Astrocyte of the hippocampus (primary cell): Measurements from ENCODE around the gene LRBA.
"Not testable (repeated sequence)": the region's sequence is repeated elsewhere in the genome, so short reads cannot be mapped to it uniquely, and the experiment has no call there.

Experiments
- DNase-seq: peaks from one replicate; pipeline ENCODE4 v3.0.0; 2011; ENCODE audit warnings: low read depth, low spot score

LRBA gene

DNA sequence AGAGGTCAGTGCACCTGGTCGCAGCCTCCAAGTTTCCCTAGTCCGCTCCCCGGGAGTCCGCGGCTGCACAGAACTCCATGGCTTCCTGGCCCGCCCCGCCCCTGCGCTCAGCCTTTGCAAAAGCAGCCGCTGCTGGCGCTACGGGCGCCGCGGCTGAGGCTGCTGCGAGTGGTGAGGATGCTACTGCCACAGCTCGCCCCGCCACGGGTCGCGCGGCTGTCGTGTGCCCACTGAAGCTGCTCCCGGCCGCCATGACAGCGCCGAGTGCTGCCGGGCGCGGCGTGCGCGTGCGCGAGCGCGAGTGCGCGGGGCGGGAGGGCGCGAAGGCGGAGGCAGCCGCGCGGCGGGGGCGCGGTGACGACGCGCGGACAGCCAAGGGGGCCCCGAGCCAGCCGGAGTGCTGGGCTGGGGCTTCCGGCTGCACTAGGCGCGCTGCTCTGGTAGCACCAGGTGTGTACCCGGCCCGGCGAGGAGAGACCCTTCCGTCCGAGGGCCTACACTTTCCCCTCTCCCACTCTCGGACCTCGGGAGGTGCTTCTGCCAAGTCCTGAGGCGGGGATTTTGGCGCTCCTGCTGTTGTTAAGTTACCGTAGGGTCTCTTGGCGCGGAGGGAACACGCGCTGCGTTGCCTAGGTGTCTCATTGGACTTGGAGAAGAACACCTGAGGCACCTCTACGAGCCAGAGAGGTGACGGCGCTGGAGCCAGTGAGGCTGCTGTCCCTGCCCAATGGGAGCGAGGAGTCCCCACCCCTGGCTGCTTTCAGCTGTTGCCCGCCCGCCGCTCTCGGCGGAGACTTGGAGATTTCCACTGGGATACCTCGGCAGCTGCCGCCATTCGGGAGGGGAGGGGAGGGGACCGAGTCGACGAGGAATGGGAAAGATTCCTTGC is 619 bp upstream of the LRBA start:
- peak; percentile 92 for DNase-seq

- no peak for DNase-seq
Measured at GRCh38 chr4:151013944-151014343, 1.1 kb downstream of the LRBA start.

- DNase-seq = no peak
Measured at GRCh38 chr4:151013491-151013890, 1.6 kb downstream of the LRBA start.

- peak; percentile 14 for DNase-seq
Measured at GRCh38 chr4:151012820-151013219, 2.3 kb downstream of the LRBA start.

GRCh38 chr4:151012376-151012775 is 2.7 kb downstream of the LRBA start:
- DNase-seq = no peak

GRCh38 chr4:151004222-151004621 is 10.9 kb downstream of the LRBA start:
- DNase-seq = peak; percentile 15

GRCh38 chr4:151000747-151001429 is 14.2 kb downstream of the LRBA start:
- no peak for DNase-seq

DNA sequence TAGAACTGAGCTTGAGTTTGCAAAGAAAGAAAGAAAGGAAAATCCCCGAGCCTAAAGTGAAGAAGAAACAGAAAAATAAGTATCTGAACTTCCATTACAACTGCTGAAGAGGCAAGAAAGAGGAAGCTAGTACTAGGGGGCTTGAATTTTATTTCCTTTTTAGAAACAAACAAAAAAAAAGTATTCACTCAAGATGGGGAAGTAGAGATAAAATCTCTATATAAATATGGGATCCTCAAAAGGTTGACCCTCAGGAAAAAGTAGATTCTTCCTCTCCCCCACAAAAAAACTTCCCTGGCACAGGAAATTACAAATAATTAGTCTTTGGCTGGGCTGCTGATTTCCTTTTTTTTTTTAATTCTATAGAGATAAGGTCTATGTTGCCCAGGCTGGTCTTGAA is 16.0 kb downstream of the LRBA start:
- DNase-seq = no peak

- DNase-seq = no peak
Measured at GRCh38 chr4:150997141-150997540, 17.9 kb downstream of the LRBA start.

DNA sequence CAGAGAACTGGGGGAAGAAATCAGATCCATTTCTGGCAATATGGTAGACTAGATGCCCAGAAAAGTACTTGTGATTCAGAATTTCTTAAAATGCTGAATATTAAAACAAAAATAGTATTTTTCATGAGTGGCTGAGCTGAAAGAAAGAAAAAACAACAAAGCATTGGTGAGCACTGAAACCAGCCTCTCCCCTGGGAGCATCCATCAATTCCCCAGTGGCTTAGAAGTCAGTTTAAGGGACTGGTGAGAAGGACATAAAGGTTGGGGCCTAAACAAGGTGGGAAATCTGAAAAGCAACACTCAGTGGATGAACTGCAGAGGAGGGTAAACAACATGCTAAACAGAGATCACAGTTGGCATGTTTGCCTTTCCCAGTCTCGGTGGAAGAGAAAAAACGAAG is 20.4 kb downstream of the LRBA start:
- no peak for DNase-seq

DNA sequence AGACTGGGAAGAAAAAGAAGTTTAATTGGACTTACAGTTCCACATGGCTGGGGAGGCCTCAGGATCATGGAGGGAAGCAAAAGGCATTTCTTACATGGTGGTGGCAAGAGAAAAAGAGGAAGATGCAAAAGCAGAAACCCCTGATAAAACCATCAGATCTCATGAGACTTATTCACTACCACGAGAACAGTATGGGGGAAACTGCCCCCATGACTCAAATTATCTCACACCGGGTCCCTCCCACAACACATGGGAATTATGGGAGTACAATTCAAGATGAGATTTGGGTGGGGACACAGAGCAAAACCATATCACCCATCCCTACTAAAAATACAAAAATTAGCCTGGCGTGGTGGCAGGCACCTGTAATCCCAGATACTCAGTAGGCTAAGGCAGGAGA is 21.5 kb downstream of the LRBA start:
- not testable (repeated sequence) for DNase-seq

- DNase-seq = no peak
Measured at GRCh38 chr4:150990993-150991392, 24.1 kb downstream of the LRBA start.

- DNase-seq = no peak
Measured at GRCh38 chr4:150990250-150990649, 24.8 kb downstream of the LRBA start.

DNA sequence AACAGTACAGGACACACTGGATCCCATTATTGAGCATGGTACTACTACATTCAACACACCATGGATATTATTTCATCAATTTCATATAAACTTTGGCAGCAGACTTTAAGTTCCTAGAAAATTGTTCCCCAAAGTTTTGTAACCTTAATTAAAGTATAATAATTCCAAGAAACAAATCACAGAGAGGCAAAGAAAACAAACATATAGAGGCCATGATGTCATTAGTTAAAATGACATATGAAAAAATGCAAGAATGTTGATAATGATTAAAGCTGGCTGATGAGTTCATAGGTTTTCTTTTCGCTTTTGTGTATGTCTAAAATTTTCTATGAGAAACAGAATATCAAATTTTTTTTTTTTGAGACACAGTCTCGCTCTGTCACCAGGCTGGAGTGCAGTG is 26.8 kb downstream of the LRBA start:
- DNase-seq = no peak

GRCh38 chr4:150987204-150987603 is 27.9 kb downstream of the LRBA start:
- DNase-seq = no peak

DNA sequence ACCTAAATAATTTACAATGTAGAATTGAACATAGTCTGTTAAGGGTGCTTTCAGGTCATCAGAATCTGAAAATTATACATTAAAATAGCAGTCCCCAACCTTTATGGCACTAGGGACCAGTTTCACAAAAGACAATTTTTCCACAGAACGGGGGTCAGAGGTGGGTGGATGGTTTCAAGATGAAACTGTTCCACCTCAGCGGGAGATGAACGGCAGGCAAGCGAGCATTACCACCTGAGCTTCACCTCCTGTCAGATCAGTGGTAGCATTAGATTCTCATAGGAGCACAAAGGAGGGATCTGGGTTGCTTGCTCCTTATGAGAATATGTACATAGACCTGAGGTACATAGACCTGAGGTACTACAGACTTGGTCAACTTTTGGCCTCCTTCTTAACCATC is 29.0 kb downstream of the LRBA start:
- DNase-seq = no peak

DNA sequence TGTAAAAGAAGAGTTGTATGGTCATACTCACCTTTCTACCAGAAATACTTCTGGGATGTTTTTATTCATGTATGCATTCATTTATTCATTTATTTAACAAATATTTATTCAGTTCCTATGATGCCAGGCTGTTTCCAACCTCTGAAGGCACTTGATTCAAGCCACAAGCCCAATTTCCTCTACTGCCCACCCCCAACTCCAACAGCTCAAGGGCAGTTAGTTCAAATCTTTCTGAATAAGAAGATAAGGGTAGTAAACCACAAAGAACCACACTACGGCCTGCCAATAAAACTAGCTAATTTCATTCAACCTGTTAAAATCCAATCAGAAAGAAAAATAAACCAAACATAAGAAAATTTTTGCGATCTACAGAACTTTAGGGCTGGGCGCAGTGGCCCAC is 31.2 kb downstream of the LRBA start:
- no peak for DNase-seq

GRCh38 chr4:150982557-150983233 is 32.4 kb downstream of the LRBA start:
- peak; percentile 6 for DNase-seq

DNA sequence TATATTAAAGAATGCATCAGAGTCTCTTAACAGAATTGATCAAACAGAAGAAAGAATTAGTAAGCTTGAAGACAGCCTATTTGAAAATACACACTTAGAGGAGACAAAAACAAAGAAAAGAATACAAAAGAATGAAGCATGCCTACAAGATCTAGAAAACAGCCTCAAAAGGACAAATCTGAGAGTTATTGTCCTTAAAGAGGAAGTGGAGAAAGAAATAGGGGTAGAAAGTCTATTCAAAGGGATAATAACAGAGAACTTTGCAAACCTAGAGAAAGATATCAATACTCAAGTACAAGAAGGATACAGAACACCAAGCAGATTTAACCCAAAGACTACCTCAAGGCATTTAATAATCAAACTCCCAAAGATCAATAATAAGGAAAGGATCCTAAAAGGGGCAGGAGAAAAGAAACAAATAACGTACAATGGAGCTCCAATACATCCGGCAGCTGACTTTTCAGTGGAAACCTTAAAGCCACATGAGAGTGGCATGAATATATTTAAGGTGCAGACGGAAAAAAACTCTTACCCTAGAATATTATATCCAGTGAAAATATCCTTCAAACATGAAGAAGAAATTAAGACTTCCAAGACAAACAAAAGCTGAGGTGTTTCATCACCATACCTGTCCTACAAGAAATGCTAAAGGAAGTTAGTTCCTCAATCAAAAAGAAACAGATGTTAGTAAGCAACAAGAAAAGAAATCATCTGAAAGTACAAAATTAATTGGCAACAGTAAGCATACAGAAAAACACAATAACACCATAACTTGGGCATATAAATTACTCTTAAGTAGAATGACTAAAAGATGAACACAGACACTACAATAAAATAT is 36.1 kb downstream of the LRBA start:
- no peak for DNase-seq

DNA sequence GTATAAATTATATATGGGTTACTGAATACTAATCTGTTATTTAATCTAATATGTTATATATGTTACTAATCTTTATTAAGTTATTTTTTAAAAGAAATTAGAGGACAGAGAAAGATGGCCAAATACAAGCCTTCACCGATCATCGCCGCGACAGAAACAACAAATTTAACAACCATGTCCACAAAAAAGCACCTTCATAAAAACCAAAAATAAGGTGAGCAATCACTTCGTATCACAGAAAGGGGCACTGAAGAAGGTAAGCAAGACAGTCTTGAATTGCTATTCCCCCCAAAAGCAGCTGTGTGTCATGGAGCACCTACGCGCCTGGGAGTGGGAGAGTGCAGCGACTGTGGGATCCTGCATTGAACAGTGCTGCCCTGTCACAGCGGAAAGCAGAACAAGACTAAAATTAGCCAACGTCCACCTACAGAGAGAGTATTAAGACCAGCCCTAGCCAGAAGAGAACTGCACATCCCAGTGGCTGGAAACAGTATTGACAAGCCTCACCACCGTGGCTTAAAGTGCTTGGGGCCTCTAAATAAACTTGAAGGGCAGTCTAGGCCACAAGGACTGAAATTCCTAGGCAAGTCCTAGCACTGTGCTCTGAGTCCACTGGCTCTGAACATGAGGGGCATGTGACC is 38.5 kb downstream of the LRBA start:
- DNase-seq = no peak

- DNase-seq = no peak
Measured at GRCh38 chr4:150974750-150975149, 40.3 kb downstream of the LRBA start.
